Suppressor macrophage (primary cell): Measurements from ENCODE around the gene EBF3.
A peak's percentile ranks its signal among the peaks of the same experiment; 100 is the strongest.

ENCODE experiments used
- DNase-seq, 4 experiments: peaks; one replicate each; pipeline ENCODE4 v3.0.0-alpha.2; 2020 to 2022

The EBF3 gene

GRCh38 chr10:129832573-129833467, 131.3 kb downstream of the EBF3 start:
- DNase-seq = no peak

- no peak for DNase-seq
Measured at GRCh38 chr10:129831150-129831549, 132.9 kb downstream of the EBF3 start.

DNA sequence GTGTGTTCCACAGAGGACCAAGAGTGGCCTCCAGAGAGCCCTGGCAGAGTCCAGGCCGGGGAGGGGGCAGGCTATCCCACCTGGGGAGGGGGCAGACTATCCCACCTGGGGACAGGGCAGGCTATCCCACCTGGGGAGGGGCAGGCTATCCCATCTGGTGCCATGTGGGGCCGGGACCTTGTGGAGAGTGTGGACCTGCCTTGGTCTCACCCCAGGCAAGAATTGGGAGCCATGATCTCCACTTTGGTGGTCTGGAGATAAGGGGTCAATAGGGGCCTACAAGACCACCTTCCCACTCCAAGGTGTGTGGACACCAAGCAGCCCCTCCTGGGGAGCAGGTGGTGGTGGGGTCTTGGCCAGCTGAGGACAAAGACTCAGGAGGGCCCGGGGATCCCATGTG, 138.2 kb downstream of the EBF3 start:
- DNase-seq = no peak

DNA sequence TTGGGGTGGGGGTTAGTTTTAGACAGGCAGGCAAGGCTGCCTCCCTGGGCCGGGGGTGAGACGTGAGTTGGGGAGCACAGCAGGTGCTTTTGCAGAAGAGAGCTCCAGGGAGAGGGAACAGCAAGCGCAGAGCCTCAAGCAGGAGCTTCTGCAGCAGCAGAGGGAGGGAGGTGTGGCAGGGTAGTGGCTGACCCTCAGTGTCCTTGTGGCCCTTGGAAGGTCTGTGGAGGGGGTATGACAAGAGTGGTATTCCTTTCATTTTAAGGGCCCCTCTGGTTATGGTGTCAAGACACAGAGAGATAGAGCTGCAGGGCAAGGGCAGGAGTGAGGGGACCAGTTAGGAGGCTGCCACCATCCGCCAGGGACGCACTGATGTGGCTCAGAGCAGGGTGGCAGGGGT, 138.9 kb downstream of the EBF3 start:
- no peak for DNase-seq

GRCh38 chr10:129820451-129820850, 143.6 kb downstream of the EBF3 start:
- DNase-seq = no peak

DNA sequence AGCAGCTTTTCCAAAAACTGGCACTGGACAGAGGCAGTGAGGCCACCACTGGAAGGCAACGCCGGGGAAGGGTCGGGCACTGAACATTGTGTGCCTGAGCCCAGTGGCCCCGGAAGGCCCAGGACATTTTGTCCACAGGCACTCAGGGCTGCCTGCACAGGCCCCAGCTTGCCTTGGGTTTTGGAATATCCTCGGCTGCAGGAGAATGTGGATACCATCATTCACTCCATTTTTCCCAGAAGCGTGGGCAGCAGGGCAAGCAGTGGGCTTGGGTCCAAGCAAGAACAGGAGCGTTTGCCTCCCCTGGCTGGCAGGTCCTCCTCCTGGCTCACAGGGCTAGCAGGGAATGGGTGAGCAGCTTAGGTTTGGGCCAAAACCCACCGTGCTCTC, 147.4 kb downstream of the EBF3 start:
- no peak for DNase-seq

- no peak for DNase-seq
Measured at GRCh38 chr10:129815898-129816655, 148.0 kb downstream of the EBF3 start.

- DNase-seq = no peak
Measured at GRCh38 chr10:129814681-129815646, 149.1 kb downstream of the EBF3 start.

DNA sequence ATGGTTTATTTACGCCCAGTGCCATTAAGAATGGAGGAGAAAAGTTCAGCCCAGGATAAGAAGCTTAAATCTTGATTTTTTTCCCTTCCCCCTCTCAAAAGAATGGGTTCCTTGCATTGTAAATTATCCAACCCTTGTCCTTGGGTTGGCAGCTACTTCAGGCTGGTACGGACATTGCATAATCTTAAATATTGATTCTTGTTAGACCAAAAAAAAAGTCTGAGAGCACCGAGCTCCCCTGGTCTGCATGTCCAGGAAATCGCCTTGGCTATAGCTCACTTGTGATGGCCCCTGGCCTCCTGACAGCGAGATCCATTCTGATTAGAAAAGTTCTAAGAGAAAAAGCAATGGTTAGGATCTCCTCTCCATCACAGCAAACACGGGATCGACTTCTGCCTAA, 151.7 kb downstream of the EBF3 start:
- DNase-seq = no peak

DNA sequence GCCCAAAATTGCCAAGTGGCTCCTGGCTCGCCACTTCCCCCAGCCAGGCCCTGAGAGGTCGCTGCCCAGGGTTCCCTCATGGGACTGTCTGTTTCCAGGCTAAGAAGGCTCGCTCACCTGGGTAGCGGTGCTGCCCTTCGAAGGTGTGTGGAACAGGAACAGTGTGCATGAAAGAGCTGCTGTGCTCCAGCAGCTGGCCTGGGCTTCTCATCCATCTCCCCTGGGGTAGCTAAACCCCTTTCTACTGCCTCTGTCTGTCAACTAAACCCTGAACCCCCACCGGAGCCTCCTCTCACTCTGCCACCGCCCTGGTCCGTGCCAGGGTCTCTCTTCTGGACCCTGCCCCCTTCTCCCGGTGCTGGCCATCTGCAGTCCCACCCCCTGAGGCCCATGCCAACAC, 152.9 kb downstream of the EBF3 start:
- no peak for DNase-seq

DNA sequence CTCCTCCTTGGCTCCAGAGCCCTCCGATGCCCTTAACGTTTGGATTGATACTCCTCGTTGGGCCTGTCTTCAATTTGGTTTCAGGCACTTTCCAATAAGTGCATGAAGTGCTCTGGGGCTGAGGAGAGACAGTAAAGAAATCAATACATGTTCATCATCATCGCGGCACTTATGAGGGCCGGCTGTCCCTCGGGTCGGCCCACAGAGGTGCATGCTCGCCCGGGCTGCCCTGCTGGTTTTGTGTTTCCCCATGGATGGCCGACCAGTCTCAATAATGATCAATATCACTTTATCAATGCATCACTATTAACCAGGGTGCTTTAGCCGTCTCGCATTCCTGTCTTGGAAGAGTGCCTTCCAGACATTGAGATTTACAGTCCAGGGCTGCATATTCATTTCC, 154.2 kb downstream of the EBF3 start:
- no peak for DNase-seq

GRCh38 chr10:129809431-129809830, 154.6 kb downstream of the EBF3 start:
- DNase-seq = no peak

- DNase-seq = no peak
Measured at GRCh38 chr10:129808092-129808983, 155.7 kb downstream of the EBF3 start.

DNA sequence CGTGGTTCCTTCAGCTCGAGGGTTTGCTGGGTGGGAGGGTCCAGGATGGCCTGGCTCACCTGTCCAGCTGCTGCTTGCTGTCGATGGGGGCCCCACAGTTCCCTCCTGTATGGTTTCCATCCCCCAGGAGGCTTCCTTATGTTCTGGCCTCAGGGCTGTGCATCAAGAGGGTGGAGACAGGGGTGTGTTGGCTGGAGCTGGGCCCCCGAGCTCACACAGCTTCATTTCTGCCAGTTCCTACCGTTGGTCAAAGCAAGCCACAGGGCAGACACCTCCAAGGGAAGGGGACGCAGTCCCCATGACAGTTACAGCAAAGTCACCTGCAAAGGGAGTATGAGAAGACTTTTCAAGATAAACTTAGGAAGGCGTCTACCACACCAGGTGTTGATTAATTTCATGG, 156.9 kb downstream of the EBF3 start:
- no peak for DNase-seq

DNA sequence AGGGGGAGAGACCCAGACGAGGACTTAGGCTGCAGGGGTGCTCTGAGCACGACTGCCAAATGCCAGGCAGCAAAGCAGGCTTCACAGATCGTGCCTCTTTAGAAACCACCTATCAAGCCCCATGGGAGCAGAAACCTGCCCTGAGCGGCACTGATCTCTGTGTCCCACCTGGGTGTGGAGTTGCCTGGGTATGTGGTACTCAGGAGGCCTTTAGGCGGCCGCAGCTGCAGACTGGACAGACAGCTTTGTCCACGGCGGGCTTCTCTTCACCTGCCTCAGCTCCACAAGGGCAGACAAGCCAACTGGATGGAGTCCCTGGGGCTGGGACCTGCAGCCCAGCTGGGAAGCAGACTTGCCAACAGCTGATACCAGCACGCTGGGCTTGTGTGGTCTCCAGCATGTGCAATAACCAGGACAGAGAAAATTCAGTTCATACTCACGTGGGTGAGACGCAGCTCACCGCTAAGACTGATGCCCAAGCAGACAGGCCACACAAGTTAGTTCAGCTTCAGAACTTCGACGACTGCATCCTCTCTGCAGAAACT, 163.2 kb downstream of the EBF3 start:
- DNase-seq = no peak

- DNase-seq = no peak
Measured at GRCh38 chr10:129799942-129800341, 164.1 kb downstream of the EBF3 start.

DNA sequence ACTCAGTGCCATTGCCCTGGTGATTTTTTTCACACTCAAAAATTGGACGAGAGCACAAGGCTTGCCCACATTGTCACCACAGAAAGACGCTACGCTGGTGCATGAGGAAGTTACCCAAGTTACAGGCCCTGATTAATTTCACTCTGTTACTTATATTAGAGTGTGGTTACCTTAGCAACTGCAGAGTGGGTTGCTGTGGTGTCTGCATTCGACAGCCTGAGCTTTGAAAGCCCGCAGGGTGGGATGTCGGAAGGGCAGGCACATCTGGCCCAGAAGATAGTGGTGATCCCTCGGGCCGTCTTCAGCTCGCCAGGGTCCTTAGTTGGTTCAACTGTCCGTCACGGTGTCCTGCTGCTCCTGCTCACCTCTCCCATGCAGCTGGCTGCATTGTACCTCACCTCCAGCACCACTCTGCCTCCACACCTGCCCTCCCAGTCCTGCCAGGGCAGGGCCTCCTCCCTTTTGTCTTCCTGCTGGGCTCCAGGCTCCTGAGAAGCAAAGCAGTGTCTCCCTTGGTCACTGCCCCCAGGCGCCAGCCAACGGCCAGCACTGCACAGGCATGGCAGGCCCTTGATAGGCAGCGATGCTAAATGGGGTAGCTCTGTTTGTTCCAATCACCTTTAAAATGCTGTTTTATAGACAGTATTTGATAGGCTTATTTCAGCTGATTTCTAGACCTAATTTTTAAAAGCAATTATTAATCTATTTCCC, 167.2 kb downstream of the EBF3 start:
- DNase-seq = peak; percentile 2 to 40 (median 8)

DNA sequence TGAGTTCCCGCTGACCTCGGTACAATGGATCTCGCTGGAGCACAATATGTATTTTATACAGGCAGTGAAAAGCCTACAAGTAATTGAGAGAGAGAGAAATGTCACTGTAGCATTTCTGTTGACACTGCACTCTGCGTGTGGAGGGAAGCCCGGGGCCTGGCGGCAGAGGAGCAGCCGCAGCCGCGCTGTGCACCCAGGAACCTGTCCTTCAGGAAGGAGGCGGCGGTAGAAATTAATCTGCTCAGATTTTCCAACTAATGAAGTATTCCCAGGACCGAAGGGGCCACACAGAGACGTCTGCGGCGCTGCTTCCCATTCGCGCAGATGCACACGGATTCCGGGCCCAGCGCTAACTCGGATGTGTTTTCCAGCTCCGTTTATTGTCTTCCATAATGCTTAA, 170.1 kb downstream of the EBF3 start:
- DNase-seq = no peak

DNA sequence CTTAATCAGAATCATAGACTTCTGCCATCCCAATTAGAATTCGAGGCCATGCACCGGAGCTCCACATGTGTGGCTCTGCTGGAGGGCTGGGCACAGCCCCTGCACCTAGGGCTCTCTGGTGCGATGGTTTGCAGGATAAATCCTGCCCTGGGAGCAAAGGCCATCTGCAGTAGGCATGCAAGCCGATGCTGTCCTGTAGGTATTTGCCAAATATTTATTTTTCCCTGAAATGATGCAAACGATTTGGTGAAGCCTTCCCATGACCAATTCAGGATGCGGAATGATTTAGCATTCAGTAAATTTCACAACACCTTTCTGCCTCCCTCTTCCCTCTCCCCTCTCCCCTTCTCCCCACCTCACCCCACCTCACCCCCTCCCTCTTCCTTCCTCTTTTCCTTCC, 170.6 kb downstream of the EBF3 start:
- no peak for DNase-seq

- DNase-seq = no peak
Measured at GRCh38 chr10:129792864-129793263, 171.2 kb downstream of the EBF3 start.

DNA sequence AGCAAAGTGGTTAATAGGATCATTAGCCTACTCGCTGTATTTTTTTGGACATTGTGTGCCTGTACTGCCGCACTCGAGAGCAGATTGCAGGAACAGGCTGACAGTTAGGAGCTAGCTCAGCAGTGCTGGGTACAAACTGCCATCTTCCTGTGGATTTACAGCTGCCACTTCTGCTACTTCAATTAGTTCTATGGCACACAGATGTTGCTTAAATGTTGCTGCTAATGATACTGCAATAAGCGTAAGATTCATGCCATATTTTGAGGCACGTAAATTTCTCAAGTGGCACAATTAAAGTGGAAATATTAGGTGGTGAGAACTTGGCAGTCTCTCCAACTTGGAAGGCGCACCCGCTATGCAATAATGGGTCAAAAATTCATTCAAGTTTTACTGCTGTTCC, 171.9 kb downstream of the EBF3 start:
- no peak for DNase-seq
